HG02642 (cell line): ENCODE results near the gene TAF9.
A peak's percentile ranks its signal among the peaks of the same experiment; 100 is the strongest.
"Not testable (repeated sequence)": the region's sequence is repeated elsewhere in the genome, so short reads cannot be mapped to it uniquely, and the experiment has no call there.

Experiments used
- ATAC-seq: cut with Tn5 transposase; IDR thresholded peaks from one replicate; pipeline ENCODE4 v1.9.1; 2021; ENCODE audit warnings: mild to moderate bottlenecking; ENCODE audit not compliant: unreplicated experiment, poor library complexity

TAF9 gene

GRCh38 chr5:69369340-69370121 is at the start of gene TAF9, which contains the start of the genes AK6 and RAD17:
TAF9 (minus strand) TSS chr5:69369520; CDS start chr5:69365737, 3,783 bp downstream.
AK6 (minus strand) TSS chr5:69369520; CDS start chr5:69369490, 30 bp downstream.
RAD17 (plus strand) TSS chr5:69369818; CDS start chr5:69372209, 2,391 bp downstream.
- ATAC-seq, result peak; percentile 94

- no peak for ATAC-seq
These were observed 49.2 kb upstream of the TAF9 start for GRCh38 chr5:69418554-69418953.

- no peak for ATAC-seq
These were observed 47.4 kb upstream of the TAF9 start for GRCh38 chr5:69416699-69417098.

- no peak for ATAC-seq
These were observed 46.9 kb upstream of the TAF9 start for GRCh38 chr5:69416180-69416579.

- ATAC-seq, result peak; percentile 5
These were observed 46.3 kb upstream of the TAF9 start for GRCh38 chr5:69415584-69415958.

GRCh38 chr5:69414885-69415583 is 45.7 kb upstream of the TAF9 start, which contains the start of gene MARVELD2:
MARVELD2 (plus strand) TSS chr5:69415116; CDS start chr5:69419386, 4,270 bp downstream.
- peak; percentile 83 for ATAC-seq

- no peak for ATAC-seq
These were observed 35.5 kb upstream of the TAF9 start for GRCh38 chr5:69404659-69405330.

GRCh38 chr5:69378376-69378775 is 9.1 kb upstream of the TAF9 start:
- no peak for ATAC-seq

- ATAC-seq, result peak; percentile 76
These were observed 5.7 kb upstream of the TAF9 start for GRCh38 chr5:69374911-69375446.

- no peak for ATAC-seq
These were observed 3.1 kb upstream of the TAF9 start for GRCh38 chr5:69372394-69372793.

- not testable (repeated sequence) for ATAC-seq
These were observed 1.0 kb upstream of the TAF9 start for GRCh38 chr5:69370335-69370734.

GRCh38 chr5:69368458-69369339 is 621 bp downstream of the TAF9 start:
- peak; percentile 38 for ATAC-seq

- ATAC-seq, result no peak
These were observed 1.5 kb downstream of the TAF9 start for GRCh38 chr5:69367697-69368279.

- no peak for ATAC-seq
These were observed 4.5 kb downstream of the TAF9 start for GRCh38 chr5:69364850-69365249.

- ATAC-seq, result no peak
These were observed 4.9 kb downstream of the TAF9 start for GRCh38 chr5:69364414-69364813.

- ATAC-seq, result no peak
These were observed 8.9 kb downstream of the TAF9 start for GRCh38 chr5:69360442-69360841.

GRCh38 chr5:69359699-69360098 is 9.6 kb downstream of the TAF9 start:
- no peak for ATAC-seq

- ATAC-seq, result no peak
These were observed 18.7 kb downstream of the TAF9 start for GRCh38 chr5:69350664-69351063.

GRCh38 chr5:69343083-69343482 is 26.2 kb downstream of the TAF9 start:
- no peak for ATAC-seq
